ENCODE data around the gene GPER1. TPM values are rescaled to one million over a fixed set of nuclear protein-coding genes. Genes with fewer than 3 reads are reported as not detected.
A peak's percentile ranks its signal among the peaks of the same experiment; 100 is the strongest.

GPER1 gene
- total RNA-seq, 1 donor from 2014 or later = 1.2 TPM

- no peaks in the 10 kb centered on the region for H3K79me2 ChIP-seq (ENCODE audit: low read depth)
- H3K9ac ChIP-seq = no peak overlapping the region
- no peak overlapping the region for H2AFZ ChIP-seq (replicated peaks)
- H3K4me3 ChIP-seq = no peak overlapping the region
- no peak overlapping the region for H3K4me3 Mint-ChIP-seq
- H3K9me3 Mint-ChIP-seq = no peaks in the 10 kb centered on the region
- H3K27ac ChIP-seq = no peak overlapping the region
- peaks cover 47% of the 10 kb centered on the region for H4K20me1 ChIP-seq (ENCODE audit: low read depth)
- H3K4me1 ChIP-seq = peaks cover 23% of the 10 kb centered on the region
- H3K27me3 ChIP-seq = no peaks in the 10 kb centered on the region
- no peaks in the 10 kb centered on the region for H3K9me3 ChIP-seq (ENCODE audit: low read depth)
- H3K27me3 Mint-ChIP-seq (ENCODE audit: insufficient read depth, low read depth) = peaks cover 7% of the 10 kb centered on the region
- peaks cover 10% of the 10 kb centered on the region for H3F3A ChIP-seq (ENCODE audit: low read depth)
- TF ChIP-seq CTCF (IDR thresholded peaks at IDR 0.05) (no peak), EZH2 (IDR thresholded peaks at IDR 0.05) (no peak)
- peaks cover 5% of the 10 kb centered on the region for H3K36me3 Mint-ChIP-seq
- no peak overlapping the region for H3K27ac Mint-ChIP-seq
- no peak for DNase-seq (ENCODE audit: low spot score)
- no peaks in the 10 kb centered on the region for H3K36me3 ChIP-seq
- peaks cover 25% of the 10 kb centered on the region for H3K4me1 Mint-ChIP-seq
- H3K4me2 ChIP-seq = no peak overlapping the region
Observed at GRCh38 chr7:1062296-1063294, 25.3 kb upstream of the GPER1 start.

DNA sequence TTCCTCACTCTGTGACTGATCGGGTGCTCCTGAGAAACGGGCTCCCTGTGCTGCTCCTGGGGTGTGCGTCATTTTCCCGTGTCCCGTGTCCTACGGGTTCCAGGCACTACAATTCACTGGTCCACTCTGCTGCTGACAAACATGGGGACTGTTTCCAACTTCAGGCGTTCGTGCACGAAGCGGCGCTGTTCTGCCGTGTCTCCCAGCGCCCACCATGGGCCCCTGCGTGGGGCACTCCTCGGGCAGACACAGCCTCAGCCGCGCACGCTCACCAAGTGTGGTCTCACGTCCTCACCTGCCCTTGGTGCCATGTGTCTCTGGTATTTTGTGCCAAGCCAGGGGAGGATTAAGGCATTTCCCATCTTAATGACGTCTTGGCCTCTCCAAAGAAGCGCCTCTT is 24.6 kb upstream of the GPER1 start:
- peaks cover 23% of the 10 kb centered on the region for H3K4me1 ChIP-seq
- no peak overlapping the region for H3K4me2 ChIP-seq
- no peak overlapping the region for H3K27ac ChIP-seq
- DNase-seq (ENCODE audit: low spot score) = no peak
- Mint-ChIP-seq H3K36me3 (peaks cover 5% of the 10 kb centered on the region), H3K4me1 (peaks cover 25% of the 10 kb centered on the region), H3K27me3 (ENCODE audit: insufficient read depth, low read depth) (peaks cover 10% of the 10 kb centered on the region), H3K9me3 (no peaks in the 10 kb centered on the region), H3K27ac (no peak overlapping the region), H3K4me3 (peak overlapping the region; percentile 24)
- no peaks in the 10 kb centered on the region for H3K36me3 ChIP-seq
- TF ChIP-seq EZH2phosphoT487 (IDR thresholded peaks at IDR 0.05) (no peak), CTCF (IDR thresholded peaks at IDR 0.05) (no peak), EZH2 (IDR thresholded peaks at IDR 0.05) (no peak)
- H3K27me3 ChIP-seq = no peaks in the 10 kb centered on the region
- H3K4me3 ChIP-seq = no peak overlapping the region
- no peaks in the 10 kb centered on the region for H3K9me3 ChIP-seq (ENCODE audit: low read depth)
- H4K20me1 ChIP-seq (ENCODE audit: low read depth) = peaks cover 47% of the 10 kb centered on the region
- H3K9ac ChIP-seq = no peak overlapping the region
- peaks cover 10% of the 10 kb centered on the region for H3F3A ChIP-seq (ENCODE audit: low read depth)
- H3K79me2 ChIP-seq (ENCODE audit: low read depth) = no peaks in the 10 kb centered on the region
- no peak overlapping the region for H2AFZ ChIP-seq (replicated peaks)

DNA sequence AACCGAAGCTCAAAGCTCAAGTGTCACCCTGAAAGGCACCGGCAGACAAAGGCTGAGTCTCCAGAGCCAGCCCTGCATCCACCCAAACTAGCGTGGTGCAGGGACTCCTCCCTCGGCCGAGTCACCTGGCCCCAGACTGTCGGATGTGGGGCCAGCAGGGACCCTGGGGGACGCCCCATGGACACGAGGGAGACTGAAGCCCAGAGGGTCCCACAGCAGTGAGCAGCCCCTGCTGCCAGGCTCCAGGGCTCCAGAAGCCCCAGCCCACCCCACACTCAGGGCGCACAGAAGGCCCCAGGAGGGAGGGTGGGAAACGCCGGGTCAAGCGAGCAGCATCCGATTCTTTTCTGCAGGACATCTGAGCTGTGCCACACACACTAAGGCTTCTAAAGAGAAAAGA is 23.3 kb upstream of the GPER1 start:
- Histone ChIP-seq H3K27ac (no peak overlapping the region), H2AFZ (replicated peaks) (no peak overlapping the region), H3K4me3 (no peak overlapping the region), H3K79me2 (ENCODE audit: low read depth) (no peaks in the 10 kb centered on the region), H3K4me2 (no peak overlapping the region), H3K27me3 (no peaks in the 10 kb centered on the region), H3F3A (ENCODE audit: low read depth) (no peaks in the 10 kb centered on the region), H3K36me3 (no peaks in the 10 kb centered on the region), H3K9me3 (ENCODE audit: low read depth) (no peaks in the 10 kb centered on the region), H3K4me1 (peaks cover 21% of the 10 kb centered on the region), H4K20me1 (ENCODE audit: low read depth) (peaks cover 40% of the 10 kb centered on the region), H3K9ac (no peak overlapping the region)
- Mint-ChIP-seq H3K9me3 (no peaks in the 10 kb centered on the region), H3K27ac (no peak overlapping the region), H3K4me1 (peaks cover 19% of the 10 kb centered on the region), H3K27me3 (ENCODE audit: insufficient read depth, low read depth) (peaks cover 10% of the 10 kb centered on the region), H3K4me3 (no peak overlapping the region), H3K36me3 (no peaks in the 10 kb centered on the region)
- no peak for TF ChIP-seq CTCF (IDR thresholded peaks at IDR 0.05)
- no peak for TF ChIP-seq EZH2 (IDR thresholded peaks at IDR 0.05)
- no peak for TF ChIP-seq EZH2phosphoT487 (IDR thresholded peaks at IDR 0.05)
- DNase-seq (ENCODE audit: low spot score) = no peak
